SU-DHL-6 (cell line): ENCODE results near the gene RGS3.

Experiments
- CTCF ChIP-seq: fragments of 200-600 bp; sonication (generic); IDR thresholded peaks from one replicate; pipeline ENCODE4 v1.5.1; 2017; ENCODE audit warnings: antibody characterized with exemption, mild to moderate bottlenecking, low read length, moderate library complexity; ENCODE audit not compliant: insufficient read depth, poor library complexity, severe bottlenecking
- EZH2phosphoT487 ChIP-seq: fragments of 200-600 bp; sonication (generic), shearing (Covaris generic); conservative IDR thresholded peaks from 2 replicates; pipeline ENCODE4 v1.6.1; 2018; ENCODE audit warnings: mild to moderate bottlenecking, antibody characterized with exemption, low read length, moderate library complexity, mixed read lengths

GRCh38 chr9:113600871-113601614 is 137.5 kb downstream of the RGS3 start:
- TF ChIP-seq CTCF (no peak), EZH2phosphoT487 (no peak)
